ENCODE data around the gene PYURF.

DNA sequence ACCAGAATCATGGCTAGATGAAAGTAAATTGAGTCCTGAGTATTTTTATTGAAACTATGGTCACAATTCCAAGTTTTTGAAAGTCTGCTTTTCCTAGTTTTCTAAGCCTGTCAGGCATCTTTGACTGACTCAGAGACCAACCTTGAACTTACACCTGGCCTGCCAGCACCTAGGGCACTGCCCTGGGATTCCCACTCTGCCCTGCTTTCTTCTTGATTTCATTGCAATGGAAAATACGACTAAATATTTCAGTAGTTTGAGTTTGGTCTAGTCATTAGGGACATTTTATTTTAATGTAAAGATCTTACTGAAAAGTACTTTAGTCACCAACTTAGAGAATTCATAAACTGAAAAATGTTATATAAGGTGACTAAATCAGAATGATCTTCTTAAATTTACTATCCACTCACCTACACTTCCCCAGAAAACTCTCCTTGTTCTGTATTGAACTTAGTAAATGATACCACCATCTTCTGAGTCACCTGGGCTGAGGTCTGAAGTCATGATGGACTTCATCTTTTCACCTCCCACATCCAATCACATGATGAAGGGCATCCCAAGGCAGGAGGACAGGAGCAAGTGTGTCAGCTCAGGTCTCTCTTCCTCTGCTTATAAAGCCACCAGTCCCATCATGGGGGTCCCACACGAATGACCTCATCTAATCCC is 11.6 kb upstream of the PYURF start:
- no peak for TF ChIP-seq POLR2A (IDR thresholded peaks at IDR 0.05)
- TF ChIP-seq, protein P1, sequence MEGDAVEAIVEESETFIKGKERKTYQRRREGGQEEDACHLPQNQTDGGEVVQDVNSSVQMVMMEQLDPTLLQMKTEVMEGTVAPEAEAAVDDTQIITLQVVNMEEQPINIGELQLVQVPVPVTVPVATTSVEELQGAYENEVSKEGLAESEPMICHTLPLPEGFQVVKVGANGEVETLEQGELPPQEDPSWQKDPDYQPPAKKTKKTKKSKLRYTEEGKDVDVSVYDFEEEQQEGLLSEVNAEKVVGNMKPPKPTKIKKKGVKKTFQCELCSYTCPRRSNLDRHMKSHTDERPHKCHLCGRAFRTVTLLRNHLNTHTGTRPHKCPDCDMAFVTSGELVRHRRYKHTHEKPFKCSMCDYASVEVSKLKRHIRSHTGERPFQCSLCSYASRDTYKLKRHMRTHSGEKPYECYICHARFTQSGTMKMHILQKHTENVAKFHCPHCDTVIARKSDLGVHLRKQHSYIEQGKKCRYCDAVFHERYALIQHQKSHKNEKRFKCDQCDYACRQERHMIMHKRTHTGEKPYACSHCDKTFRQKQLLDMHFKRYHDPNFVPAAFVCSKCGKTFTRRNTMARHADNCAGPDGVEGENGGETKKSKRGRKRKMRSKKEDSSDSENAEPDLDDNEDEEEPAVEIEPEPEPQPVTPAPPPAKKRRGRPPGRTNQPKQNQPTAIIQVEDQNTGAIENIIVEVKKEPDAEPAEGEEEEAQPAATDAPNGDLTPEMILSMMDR (IDR thresholded peaks at IDR 0.05 in 8 of 11, conservative IDR thresholded peaks at IDR 0.05 in 3 of 11): no peak
- no peak for TF ChIP-seq POLR2AphosphoS5 (IDR thresholded peaks at IDR 0.05)

Measured in spleen (tissue), 7 donors.